Activated T-cell treated with anti-CD3 and anti-CD28 coated beads for 24 hours (primary cell): ENCODE results near the gene TBCC.

Experiments used
- DNase-seq: peaks from one replicate; pipeline ENCODE4 v3.0.0-alpha.2; 2020; ENCODE audit warnings: low read depth

Gene TBCC

DNA sequence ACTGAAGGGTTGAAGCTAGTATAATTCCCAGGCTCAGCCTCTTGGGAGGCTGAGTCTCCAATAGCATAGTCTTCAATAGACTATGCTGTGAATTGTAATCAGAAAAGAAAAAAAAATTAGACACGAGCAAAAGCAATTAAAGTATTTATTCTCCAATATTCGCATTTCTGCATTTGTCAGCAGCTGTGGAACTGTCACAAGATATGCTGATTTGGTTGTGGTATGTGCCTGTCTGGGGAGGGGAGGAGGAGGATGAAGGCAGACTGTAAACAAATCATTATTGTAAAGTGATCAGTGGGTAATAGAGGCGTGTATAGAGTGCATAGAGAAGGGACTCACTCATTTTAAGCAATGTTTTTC, 25.8 kb upstream of the TBCC start:
- DNase-seq = no peak

DNA sequence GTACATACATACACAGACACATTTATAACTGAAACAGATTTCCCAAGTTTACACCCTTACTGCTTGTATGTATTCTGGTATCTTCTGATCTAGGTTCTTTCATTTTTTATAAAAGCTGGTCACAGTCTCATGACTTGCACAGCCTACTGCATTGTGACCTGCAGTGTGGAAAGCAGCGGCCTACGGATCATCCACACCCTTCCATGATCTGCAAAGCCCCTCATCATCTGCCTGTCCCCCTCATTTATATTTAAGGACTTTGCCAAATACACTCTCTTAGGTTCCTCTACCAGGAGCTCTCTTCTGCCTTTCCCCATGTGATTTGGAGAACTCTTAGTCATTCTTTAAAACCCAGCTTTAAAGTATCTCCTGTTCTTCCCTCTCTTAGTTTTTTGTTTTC, 23.9 kb upstream of the TBCC start:
- no peak for DNase-seq

DNA sequence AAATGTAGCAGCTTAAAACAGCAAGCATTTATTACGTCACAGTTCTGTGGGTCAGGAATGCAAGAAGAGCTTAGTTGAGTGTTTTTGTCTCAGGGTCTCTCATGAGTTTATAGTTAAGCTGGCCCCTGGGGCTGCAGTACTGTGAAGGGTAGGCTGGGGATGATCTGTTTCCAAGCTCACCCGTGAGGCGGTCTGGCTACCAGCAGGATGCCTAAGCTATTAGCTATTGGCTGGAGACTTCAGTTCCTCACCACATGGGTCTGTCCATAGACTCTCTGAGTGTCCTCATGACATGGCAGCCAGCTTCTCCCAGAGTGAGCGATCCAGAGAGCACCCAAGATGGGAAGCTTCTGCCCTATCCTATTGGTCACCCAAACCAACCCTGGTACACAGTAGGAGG, 23.1 kb upstream of the TBCC start:
- no peak for DNase-seq

DNA sequence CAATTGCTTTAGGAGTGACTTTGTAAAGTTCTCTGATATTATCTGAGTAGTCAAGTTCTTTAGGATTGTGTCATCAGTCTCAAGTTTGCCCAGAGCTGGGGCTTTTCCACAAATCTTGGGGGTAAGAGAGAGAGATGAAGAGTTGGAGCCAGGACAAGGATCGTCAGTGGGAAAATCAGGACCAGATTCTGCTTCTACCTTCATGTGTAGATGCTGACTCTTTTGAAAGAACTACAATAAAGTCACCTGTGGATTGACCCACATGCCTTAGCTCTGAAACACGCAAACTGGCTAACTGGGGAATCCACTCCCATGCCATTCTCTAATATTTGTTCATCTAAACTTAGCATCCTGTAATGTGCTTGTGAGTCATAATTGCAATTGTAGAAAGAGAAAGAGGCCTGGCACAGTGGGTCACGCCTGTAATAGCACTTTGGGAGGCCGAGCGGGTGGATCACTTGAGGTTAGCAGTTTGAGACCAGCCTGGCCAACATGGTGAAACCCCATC, 20.3 kb upstream of the TBCC start:
- no peak for DNase-seq

DNA sequence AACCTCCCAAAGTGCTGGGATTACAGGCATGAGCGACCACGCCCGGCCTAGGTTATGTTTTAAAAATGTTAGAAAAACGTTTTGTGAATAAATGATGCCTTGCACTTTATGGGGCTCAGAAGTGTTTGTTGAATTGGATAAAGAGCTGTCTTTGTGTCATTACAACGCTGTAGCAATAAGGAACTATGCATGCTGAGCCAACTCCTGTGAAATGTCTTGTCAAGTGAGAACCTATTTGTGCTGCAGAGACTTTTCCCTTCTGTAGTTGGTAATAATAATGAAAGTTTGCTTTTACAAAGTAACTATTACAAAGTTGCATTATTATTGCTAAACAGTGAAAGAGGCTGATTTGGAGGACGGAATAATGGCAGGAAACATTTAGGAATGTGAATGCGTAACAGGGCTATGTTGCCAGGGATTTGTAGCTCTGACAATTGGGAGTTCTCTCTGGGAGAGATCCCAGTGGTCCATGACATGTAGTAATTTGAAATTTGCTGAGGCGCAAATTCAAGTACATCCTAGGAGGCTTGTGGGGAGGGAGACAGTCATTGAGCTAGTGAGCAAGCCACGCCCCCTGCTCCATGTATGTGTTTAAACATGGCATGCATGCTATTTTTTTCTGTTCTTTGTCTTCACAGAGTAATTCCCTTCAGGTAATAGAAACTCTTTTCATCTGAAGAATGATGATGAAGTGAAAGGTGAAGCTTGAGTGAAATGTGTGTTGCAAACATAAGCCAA, 19.2 kb upstream of the TBCC start:
- no peak for DNase-seq

DNA sequence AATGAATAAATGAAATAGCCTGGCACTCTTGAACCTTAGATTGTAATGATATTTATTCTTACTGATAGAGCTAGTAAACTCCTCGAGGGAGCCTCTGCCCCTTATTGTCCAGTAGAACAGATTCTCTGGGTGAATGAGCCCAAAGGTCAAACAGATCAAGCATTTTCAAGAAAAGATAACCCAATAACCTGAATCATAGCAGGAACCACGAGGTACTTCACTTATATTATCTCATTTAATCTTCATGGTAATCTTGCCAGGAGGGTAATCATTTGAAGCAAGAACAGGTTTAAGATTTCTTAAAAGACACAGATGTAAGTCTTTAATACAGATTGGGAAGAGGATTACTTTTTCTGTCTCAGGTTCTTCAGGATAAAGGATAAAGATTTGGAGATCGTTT, 17.0 kb upstream of the TBCC start:
- no peak for DNase-seq

DNA sequence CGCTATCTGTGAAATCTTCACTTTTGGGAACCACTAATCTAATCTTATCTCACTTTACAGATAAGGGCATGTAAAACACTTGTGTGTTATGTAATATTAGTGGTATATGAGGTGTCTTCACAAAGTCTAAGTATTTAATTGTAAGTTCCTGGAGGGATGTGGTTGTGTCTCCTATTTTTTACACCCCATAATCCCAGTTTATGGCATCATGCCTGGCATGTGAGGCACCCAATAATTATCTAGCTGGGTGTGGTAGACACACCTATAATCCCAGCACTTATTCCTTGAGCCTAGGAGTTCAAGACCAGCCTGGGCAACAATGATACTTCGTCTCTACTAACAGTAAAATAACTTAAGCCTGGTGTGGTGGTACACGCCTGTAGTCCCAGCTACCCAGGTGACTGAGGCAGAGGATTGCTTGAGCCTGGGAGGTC, 16.5 kb upstream of the TBCC start:
- no peak for DNase-seq

DNA sequence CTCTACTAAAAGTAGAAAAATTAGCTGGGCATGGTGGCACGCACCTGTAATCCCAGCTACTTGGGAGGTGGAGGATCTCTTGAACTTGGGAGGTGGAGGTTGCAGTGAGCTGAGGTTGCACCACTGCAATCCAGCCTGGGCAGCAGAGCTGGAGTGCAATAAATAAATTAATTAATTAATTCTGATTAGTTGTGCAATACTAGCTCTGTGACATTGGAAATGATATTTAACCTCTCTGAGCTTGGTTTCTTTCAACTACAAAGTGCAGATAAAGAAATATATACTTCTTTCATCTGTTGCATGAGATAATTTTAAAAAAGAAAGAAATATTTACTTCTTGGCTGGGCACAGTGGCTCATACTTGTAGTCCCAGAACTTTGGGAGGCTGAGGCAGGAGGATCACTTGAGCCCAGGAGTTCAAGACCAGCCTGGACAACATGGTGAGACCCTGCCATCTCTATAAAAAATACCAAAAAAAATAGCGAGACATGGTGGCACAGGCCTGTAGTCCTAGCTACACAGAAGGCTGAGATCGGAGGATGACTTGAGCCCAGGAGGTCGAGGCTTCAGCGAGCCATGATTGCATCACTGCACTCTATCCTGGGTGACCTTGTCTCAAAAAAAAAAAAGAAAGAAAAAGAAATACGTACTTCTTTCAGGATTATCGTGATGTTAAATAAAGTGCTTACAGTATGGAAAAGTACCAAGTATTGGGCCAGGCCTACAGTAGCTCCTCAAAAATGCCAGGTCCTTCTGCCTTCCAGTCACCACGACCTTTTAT, 15.6 kb upstream of the TBCC start:
- DNase-seq = no peak

DNA sequence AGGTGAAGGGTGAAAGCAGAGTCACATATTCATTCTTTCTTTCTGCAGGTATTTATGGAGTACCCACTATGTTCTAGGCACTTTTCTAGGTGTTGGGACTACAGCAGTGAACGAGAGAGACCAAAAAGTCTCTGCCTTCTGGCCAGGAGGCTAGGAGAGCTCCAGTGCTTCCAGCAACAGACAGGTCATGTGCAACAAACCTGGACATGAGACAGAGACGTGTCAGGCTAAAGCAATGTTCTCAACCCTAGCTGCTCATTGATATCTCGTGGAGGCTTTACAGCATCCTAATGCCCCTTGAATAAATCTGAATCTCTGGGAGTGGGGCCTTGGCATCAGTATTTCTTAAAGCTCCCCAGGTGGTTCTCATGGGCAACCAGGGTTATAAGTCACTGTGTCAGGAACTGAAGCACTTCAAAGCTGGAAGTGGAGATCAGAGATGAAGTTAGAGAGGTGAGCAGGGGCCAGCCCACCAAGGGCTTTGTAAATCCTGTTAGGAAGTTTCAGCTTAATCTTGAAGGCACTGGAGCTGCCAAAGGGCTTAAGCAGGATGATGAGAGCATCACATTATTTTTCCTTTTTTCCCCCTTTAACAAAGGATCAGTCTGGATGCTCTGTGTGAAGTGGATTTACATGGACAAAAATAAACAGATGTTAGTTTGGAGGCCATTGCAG, 13.0 kb upstream of the TBCC start:
- DNase-seq = no peak

DNA sequence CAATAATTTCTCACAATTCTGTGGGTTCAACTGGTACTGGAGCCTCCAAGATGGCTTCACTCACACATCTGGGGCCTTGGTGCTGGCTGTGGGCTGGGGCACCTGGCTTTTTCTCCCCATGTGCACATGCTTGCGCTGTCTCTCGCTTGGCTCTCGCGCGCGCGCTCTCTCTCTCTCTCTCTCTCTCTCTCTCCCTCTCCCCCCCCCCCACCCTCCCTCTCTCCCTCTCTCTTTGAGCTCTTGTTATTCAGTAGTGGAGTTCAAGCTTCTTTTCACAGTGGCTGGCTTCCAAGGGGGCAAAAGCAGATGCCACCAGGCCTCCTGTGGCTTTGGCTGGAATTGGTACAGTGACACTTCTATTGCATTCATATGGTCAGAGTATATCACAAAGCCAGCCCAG, 10.8 kb upstream of the TBCC start:
- DNase-seq = no peak

DNA sequence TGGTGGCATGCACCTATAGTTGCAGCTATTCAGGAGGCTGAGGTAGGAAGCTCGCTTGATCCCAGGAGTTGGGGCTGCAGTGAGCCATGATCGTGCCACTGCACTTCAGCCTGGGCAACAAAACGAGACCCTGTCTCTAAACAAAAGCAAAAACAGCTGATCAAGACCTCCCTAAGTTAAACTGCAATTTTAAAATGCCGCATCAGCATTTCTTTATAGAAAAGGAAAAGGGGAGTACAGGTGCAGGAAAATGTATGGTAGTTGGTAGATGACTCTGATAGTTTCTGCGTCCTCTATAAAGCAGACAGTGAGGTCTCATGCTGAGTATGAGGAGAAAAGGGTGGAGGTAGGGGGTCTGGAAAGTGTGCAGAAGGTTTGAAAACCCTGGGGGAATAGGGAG, 8.9 kb upstream of the TBCC start:
- no peak for DNase-seq

DNA sequence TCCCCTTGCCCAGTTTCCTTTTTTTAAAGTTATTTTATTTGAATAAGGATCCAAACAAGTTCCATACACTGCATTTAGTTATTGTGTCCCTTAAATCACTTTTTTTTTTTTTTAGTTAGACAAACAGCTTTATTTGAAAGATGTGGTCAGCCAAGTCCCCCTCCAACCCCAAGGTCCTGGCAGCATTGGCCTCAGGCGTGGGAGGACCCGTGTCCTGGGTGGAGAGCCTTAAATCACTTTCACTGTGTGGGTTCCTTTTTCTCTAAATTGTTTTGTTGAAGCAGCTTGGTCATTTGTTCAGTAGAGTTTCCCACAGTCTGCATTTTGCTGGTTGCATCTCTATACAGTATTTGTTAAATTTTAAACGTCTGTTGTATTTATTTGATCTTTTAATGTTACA, 5.2 kb upstream of the TBCC start:
- DNase-seq = no peak

DNA sequence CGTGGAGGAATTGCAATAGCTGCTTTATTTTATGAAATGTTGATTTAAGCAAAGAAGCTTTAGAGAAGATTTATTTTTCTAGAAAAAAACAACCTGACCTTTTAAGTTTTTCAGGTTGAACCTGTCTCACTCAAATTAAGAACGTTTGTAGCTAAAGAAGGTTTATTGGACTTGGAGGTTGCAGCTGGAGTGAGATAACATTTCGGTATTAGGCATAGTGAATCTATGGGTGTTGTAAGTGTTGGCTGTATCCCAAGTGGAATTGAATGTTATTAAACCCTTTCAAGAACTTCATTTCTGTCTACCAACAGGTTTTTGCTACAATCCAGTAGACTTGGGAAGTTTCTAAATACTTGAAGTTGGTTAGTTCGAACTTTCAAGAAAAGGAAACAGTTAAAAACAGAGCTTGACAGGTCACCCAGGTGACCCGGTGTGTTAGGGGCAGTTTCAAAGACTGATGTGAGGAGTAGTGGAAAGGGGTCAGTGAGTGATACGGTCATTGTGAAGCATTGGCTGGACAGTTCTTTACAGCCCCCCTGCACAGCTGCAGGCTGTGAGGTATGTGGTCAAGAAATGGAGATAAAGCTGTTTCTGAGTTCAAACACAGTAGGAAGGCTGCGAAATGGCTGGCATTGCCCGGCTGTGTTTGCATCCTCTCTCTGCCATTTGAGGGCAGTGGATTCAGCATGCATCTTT, 2.4 kb upstream of the TBCC start:
- DNase-seq = no peak

DNA sequence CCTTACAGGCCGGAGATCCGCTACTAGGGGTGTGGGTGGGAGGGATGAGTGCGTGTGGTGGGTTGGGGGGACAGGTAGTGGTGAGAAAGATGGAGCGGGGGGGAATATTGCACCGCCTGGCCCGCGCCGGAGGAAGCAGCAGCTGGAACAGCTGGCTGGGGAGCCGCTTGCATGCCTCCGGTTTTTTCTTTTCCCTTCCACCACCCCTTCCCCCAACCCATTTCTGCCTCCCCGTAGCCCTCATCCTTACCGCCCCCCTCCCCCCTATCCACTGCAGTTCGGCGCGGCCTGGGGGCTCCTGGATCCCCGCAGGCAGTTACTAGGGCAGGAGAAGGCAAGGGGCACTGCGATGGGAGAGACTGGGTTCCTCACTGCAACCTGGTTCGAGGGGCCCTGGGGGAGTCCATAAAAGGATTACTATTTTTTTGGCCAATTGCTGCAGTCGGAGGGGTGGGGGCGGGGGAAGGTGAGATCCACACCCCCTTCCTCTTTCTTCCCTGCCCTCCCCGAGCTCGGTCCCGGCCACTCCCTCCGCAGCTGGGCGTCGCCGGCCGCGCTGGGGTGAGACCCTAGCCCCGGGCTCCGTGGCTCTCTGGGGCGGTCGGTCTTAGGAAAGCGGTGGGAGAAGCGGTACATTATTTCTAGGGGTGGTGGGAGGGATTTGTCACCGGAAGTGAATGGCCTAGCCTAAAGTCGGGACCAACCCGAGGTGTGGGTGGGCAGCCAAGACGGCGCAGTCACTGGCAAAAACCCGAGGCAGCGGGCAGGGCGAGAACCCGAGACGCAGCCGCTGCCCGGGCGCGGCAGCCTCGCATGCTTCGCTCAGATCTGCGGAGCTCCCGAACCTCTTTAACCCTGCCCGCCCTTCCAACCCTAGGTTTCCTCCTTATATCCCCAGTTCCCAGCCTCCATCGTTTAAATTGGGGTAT, 824 bp upstream of the TBCC start:
- peak; percentile 75 for DNase-seq

DNA sequence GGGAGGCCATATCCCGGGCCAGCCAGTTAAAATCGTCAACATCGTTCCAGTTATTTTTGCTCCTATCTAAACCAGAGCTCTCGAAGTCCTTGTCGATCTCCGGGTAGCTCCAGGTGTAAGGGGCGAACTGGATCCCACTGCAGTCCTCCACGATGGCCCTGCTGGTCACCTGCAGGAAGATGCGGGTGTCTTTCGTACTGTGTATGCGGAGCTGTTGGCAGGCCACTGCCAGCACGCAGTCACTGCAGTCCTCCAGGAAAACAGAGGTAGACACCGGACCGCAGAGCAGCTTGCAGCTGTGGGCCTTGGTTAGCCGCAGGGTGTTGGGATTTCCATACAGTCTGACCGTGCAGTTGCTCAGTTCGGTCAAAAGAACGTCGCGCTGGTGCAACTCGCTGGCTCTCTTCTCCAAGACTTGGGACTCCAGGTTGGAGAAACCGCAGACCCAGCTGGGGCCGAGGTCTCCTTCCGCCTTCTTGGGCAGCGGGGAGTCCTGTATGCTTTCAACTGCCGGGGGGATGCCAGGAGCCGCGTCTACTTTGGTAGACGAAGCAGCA, 742 bp downstream of the TBCC start:
- DNase-seq = peak; percentile 11

DNA sequence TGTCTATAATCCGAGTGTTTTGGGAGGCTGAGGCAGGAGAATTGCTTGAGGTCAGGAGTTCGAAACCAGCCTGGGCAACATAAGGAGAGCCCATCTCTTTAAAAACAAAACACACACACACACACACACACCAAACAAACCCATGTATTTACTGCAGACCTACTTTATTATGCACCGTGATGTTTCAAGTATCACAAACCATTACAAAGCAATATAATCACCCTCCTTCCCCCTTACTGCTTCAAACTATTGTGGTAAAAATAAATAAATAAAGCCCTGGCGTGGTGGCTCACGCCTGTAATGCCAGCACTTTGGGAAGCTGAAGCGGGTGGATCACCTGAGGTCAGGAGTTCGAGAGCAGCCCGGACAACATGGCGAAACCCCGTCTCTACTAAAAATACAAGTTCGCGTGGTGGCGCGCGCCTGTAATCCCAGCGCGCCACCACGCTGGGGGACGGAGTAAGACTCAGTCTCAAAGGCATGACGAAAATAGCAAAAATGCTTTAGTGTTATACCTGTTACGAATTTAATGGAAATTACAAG, 1.5 kb downstream of the TBCC start:
- no peak for DNase-seq

DNA sequence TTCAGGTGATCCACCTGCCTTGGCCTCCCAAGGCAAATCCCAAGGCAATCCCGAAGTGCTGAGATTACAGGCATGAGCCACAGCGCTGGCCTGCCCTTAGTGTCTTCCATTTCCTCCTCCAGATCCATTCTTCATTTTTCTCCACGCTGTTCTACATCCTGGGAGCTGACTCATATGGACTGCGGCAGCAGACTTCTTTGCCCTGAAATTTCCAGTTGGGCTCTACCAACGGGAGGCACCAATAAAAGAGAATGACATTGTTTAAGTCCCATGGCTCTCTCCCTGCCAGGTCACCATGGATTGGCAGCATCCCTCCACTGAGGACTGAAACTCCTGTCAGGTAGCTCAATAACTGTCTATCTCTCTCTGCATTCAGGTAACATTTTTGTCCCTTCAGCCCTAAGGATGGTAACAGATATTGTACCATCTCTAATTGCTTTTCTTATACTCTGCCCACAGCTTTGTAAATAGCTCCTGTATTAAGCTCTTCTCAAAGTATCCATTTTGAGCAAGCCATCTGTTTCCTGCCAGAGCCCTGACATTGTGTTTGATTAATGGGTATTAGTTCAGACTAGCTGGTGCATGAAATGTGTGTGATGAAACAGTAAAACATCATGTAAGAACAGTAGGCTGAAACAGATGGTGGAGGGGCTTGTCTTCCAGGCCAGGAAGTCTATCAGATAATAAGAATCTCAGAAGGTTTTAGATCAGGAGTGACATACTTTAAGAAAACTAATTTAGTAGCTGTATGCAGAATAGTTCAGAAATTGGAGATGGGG, 3.6 kb downstream of the TBCC start:
- no peak for DNase-seq

DNA sequence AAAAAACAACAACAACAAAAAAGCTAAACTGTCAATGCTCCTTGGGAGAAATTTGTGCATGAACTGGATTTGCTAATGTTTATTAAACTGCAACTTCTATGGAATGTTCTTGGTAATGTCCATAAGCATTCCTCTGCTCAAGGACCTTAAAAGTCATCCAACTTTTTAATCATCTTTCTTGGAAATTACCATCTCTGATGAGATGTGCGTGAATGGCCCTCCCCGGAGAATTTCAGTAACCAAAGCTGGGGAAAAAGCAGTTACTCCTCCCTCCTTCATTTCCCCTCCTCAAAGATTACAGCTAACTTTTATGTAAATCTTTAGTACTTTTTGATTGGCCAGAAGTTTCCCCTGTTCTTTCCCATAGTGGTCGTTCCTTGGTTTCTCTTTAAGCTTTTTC, 5.2 kb downstream of the TBCC start:
- no peak for DNase-seq

DNA sequence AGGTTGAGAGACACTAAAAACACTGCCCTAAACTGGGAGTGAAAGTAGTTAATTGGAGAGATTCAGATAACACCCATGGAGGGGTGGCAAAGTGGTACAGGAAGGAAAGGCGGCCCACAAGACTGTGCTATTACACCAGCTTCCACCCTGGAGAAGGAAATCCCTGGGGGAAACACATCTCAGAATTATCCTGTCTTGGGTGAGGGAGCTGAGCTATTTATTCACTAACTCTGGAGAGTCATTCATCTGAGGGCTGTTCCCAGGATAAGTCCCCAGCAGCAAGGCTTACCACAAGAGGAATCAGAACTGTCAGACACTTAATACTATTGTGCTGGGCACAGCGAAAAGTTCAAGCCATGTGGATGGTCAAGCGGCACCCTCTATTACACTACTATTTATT, 9.9 kb downstream of the TBCC start:
- no peak for DNase-seq
